ENCODE results near the gene KRTAP4-8.

GRCh38 chr17:41140360-41141131, 42.6 kb upstream of the KRTAP4-8 start, which contains the start of gene KRTAP4-6:
- TF ChIP-seq POLR2A (IDR thresholded peaks at IDR 0.05) (no peak), CTCF (IDR thresholded peaks at IDR 0.05) (no peak)
